CD4-positive, alpha-beta T cell (primary cell): ENCODE results near the gene NIN. TPM values are rescaled to one million over a fixed set of nuclear protein-coding genes. Genes with fewer than 3 reads are reported as not detected.

Experiments used
- ATAC-seq: fragments of 200-7000 bp; cut with Tn5 transposase; one replicate; pipeline ENCODE4 v1.10.0; 2022; ENCODE audit warnings: mild to moderate bottlenecking; ENCODE audit not compliant: poor library complexity
- CTCF ChIA-PET: fragments of 350-600 bp; sonication (Branson Sonifier 250); formaldehyde crosslinking; loops from one replicate; lab custom pipeline; 2021; ENCODE audit warnings: antibody characterized with exemption, inconsistent platforms; lab: Charles Lee
- POLR2A ChIA-PET: fragments of 350-600 bp; sonication (Branson Sonifier 250); formaldehyde crosslinking; loops from one replicate; lab custom pipeline; 2021; ENCODE audit warnings: antibody characterized with exemption, inconsistent platforms; lab: Charles Lee
- DNase-seq, 14 experiments: peaks; one replicate each; pipeline ENCODE4 v3.0.0-alpha.2; 2013 to 2020; ENCODE audit warnings: mixed read lengths in 2 of 14
- H3K27ac ChIP-seq, 2 donors: one replicate each; pipeline versions ENCODE4 v1.5.1 to v1.7.0; 2013; ENCODE audit warnings: low read length in 2 of 2, low read depth in 1 of 2, mild to moderate bottlenecking in 1 of 2
- H3K27me3 ChIP-seq, 2 experiments: 1 replicate in 1 of 2; 2 replicates in 1 of 2; pipeline versions ENCODE4 v1.6.1 to v1.7.0; 2013; ENCODE audit warnings: low read length in 2 of 2, control low read depth in 1 of 2, mild to moderate bottlenecking in 1 of 2, moderate library complexity in 1 of 2; ENCODE audit not compliant: insufficient read depth in 2 of 2, control insufficient read depth in 1 of 2
- H3K36me3 ChIP-seq: one replicate; pipeline ENCODE4 v1.6.1; 2013; ENCODE audit warnings: low read length, control low read depth; ENCODE audit not compliant: insufficient read depth
- H3K4me1 ChIP-seq: one replicate; pipeline ENCODE4 v1.6.1; 2013; ENCODE audit warnings: low read length, control low read depth; ENCODE audit not compliant: insufficient read depth
- H3K4me3 ChIP-seq: one replicate; pipeline ENCODE4 v1.5.1; 2013; ENCODE audit warnings: mild to moderate bottlenecking, low read length, moderate library complexity
- H3K9me3 ChIP-seq, 2 experiments: 1 replicate in 1 of 2; 2 replicates in 1 of 2; pipeline versions ENCODE4 v1.6.1 to v1.7.0; 2013; ENCODE audit warnings: low read length in 2 of 2, mild to moderate bottlenecking in 2 of 2, control low read depth in 1 of 2, moderate library complexity in 1 of 2; ENCODE audit not compliant: control insufficient read depth in 1 of 2, insufficient read depth in 1 of 2
- H3K27ac Mint-ChIP-seq: one replicate; pipeline ENCODE4 v1.8.0; 2020; ENCODE audit warnings: mixed read lengths
- H3K27me3 Mint-ChIP-seq: one replicate; pipeline ENCODE4 v1.8.0; 2021; ENCODE audit warnings: mixed read lengths
- H3K36me3 Mint-ChIP-seq: one replicate; pipeline ENCODE4 v1.8.0; 2021; ENCODE audit warnings: low read depth, mixed read lengths
- H3K4me1 Mint-ChIP-seq: one replicate; pipeline ENCODE4 v1.8.0; 2021; ENCODE audit warnings: low read depth, mixed read lengths
- H3K4me3 Mint-ChIP-seq: one replicate; pipeline ENCODE4 v1.8.0; 2020; ENCODE audit warnings: mild to moderate bottlenecking, mixed read lengths
- H3K9me3 Mint-ChIP-seq: one replicate; pipeline ENCODE4 v1.8.0; 2020; ENCODE audit warnings: mixed read lengths
- intact Hi-C, 2 experiments: fragments of 100-400 bp; cut with DNase I in 1 of 2; cut with micrococcal nuclease in 1 of 2; formaldehyde crosslinking; loops; one replicate each; pipeline versions ENCODE4 v1.15.1 to v1.9.0; 2023 to 2025; cut with DNase I, micrococcal nuclease
- total RNA-seq, 174 experiments: library from RNA in 2 of 174; stranded (reverse) in 2 of 174; gene quantifications; one replicate each; pipeline ENCODE4 v1.2.3 and lab custom pipeline; 2021 to 2026
- TF ChIP-seq, protein P1 (sequence below): fragments of 200-600 bp; IDR thresholded peaks from one replicate; pipeline ENCODE4 v1.8.0; 2022; ENCODE audit warnings: antibody characterized with exemption, mild to moderate bottlenecking

The NIN gene
- total RNA-seq, 2 experiments from 2014 or later, result 96.8 to 98.5 TPM

- H3K36me3 Mint-ChIP-seq, result peaks cover 25% of the 10 kb centered on the region
- Histone ChIP-seq H3K27ac (no peak overlapping the region), H3K4me3 (no peak overlapping the region), H3K9me3 (no peaks in the 10 kb centered on the region), H3K4me1 (peaks cover 45% of the 10 kb centered on the region), H3K36me3 (peaks cover 22% of the 10 kb centered on the region), H3K27me3 (no peaks in the 10 kb centered on the region)
- TF ChIP-seq, protein P1, sequence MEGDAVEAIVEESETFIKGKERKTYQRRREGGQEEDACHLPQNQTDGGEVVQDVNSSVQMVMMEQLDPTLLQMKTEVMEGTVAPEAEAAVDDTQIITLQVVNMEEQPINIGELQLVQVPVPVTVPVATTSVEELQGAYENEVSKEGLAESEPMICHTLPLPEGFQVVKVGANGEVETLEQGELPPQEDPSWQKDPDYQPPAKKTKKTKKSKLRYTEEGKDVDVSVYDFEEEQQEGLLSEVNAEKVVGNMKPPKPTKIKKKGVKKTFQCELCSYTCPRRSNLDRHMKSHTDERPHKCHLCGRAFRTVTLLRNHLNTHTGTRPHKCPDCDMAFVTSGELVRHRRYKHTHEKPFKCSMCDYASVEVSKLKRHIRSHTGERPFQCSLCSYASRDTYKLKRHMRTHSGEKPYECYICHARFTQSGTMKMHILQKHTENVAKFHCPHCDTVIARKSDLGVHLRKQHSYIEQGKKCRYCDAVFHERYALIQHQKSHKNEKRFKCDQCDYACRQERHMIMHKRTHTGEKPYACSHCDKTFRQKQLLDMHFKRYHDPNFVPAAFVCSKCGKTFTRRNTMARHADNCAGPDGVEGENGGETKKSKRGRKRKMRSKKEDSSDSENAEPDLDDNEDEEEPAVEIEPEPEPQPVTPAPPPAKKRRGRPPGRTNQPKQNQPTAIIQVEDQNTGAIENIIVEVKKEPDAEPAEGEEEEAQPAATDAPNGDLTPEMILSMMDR, result no peak
- ATAC-seq (no peak), DNase-seq (no peak)
- H3K27me3 Mint-ChIP-seq, result no peaks in the 10 kb centered on the region
- ChIA-PET CTCF (no interaction called here), POLR2A (interaction anchor here (1.3 kb wide), 1 partner anchor 12 kb away, joined by 3 read pairs; no protein-coding TSS in a partner anchor)
- no peak overlapping the region for H3K4me3 Mint-ChIP-seq
- intact Hi-C loops, result loop anchor here in 1 of 2 experiments (10.0 kb wide), 1 partner anchor 54 kb away; the partner anchor contains the start of gene NIN
- peaks cover 78% of the 10 kb centered on the region for H3K4me1 Mint-ChIP-seq
- H3K27ac Mint-ChIP-seq, result peak overlapping the region; percentile 94
- H3K9me3 Mint-ChIP-seq, result no peaks in the 10 kb centered on the region
Observed at GRCh38 chr14:50780393-50780792, 50.6 kb downstream of the NIN start.

GRCh38 chr14:50778721-50779483 is 52.1 kb downstream of the NIN start:
- Mint-ChIP-seq H3K4me3 (no peak overlapping the region), H3K4me1 (peaks cover 77% of the 10 kb centered on the region), H3K36me3 (peaks cover 38% of the 10 kb centered on the region), H3K27me3 (no peaks in the 10 kb centered on the region), H3K9me3 (no peaks in the 10 kb centered on the region), H3K27ac (peak overlapping the region; percentile 54)
- ATAC-seq (no peak), DNase-seq (peak in 1 of 14 experiments; percentile 37)
- TF ChIP-seq, protein P1, result no peak
- Histone ChIP-seq H3K27me3 (no peaks in the 10 kb centered on the region), H3K27ac (no peak overlapping the region), H3K36me3 (peaks cover 36% of the 10 kb centered on the region), H3K4me3 (no peak overlapping the region), H3K9me3 (no peaks in the 10 kb centered on the region), H3K4me1 (peaks cover 30% of the 10 kb centered on the region)
- intact Hi-C loops, result loop anchor here (1.0 to 10.0 kb wide), 6 partner anchors 81 to 464 kb away; partner anchors contain the start of genes DMAC2L (in 1 of the 2) and L2HGDH (in 1 of the 2)
- ChIA-PET POLR2A (interaction anchor here (0.8 to 4.0 kb wide), 5 partner anchors 12 to 81 kb away, joined by 3 to 35 read pairs (median 4); partner anchors contain the start of gene NIN), CTCF (interaction anchor here (1.1 to 3.6 kb wide), 10 partner anchors 9 to 247 kb away, joined by 3 to 43 read pairs (median 6); partner anchors contain the start of gene MAP4K5)

GRCh38 chr14:50776522-50776921 is 54.4 kb downstream of the NIN start:
- intact Hi-C loops, result loop anchor here (2.0 to 10.0 kb wide), 5 partner anchors 86 to 462 kb away; partner anchors contain the start of genes DMAC2L (in 1 of the 2) and L2HGDH (in 1 of the 2)
- DNase-seq (no peak), ATAC-seq (no peak)
- Histone ChIP-seq H3K27ac (no peak overlapping the region), H3K4me1 (peaks cover 16% of the 10 kb centered on the region), H3K9me3 (no peaks in the 10 kb centered on the region), H3K27me3 (no peaks in the 10 kb centered on the region), H3K36me3 (peaks cover 60% of the 10 kb centered on the region), H3K4me3 (no peak overlapping the region)
- ChIA-PET CTCF (interaction anchor here (1.1 to 3.6 kb wide), 4 partner anchors 16 to 83 kb away, joined by 3 to 43 read pairs (median 16); no protein-coding TSS in a partner anchor), POLR2A (interaction anchor here (0.7 to 4.0 kb wide), 7 partner anchors 14 to 1211 kb away, joined by 3 to 35 read pairs (median 5); partner anchors contain the start of gene NIN)
- no peaks in the 10 kb centered on the region for H3K9me3 Mint-ChIP-seq
- no peak overlapping the region for H3K27ac Mint-ChIP-seq
- H3K4me1 Mint-ChIP-seq, result peaks cover 59% of the 10 kb centered on the region
- TF ChIP-seq, protein P1, result no peak
- H3K27me3 Mint-ChIP-seq, result no peaks in the 10 kb centered on the region
- no peak overlapping the region for H3K4me3 Mint-ChIP-seq
- peaks cover 62% of the 10 kb centered on the region for H3K36me3 Mint-ChIP-seq
